SK-N-SH (cell line): ENCODE measurements around the gene DBNL.

Experiments used
- CHD2 ChIP-seq: fragments of 150-350 bp; IDR thresholded peaks from 2 replicates; pipeline ENCODE4 v1.6.1; 2018; ENCODE audit warnings: low read length; ENCODE audit not compliant: partially characterized antibody
- CTCF ChIP-seq: fragments of 200-600 bp; sonication (generic); IDR thresholded peaks from 2 replicates; pipeline ENCODE4 v1.6.1; 2017; ENCODE audit warnings: antibody characterized with exemption, mild to moderate bottlenecking, moderate library complexity
- EP300 ChIP-seq, 2 experiments: IDR thresholded peaks; 2 replicates each; pipeline versions ENCODE4 v1.4.0 to v1.6.1; 2012; ENCODE audit warnings: borderline replicate concordance in 1 of 2, low read depth in 1 of 2, low read length in 1 of 2
- EZH2phosphoT487 ChIP-seq: fragments of 200-600 bp; sonication (generic); IDR thresholded peaks from 2 replicates; pipeline ENCODE4 v1.6.1; 2017; ENCODE audit warnings: low read depth, mixed run types, mild to moderate bottlenecking, antibody characterized with exemption, moderate library complexity, borderline replicate concordance
- MXI1 ChIP-seq: IDR thresholded peaks from 2 replicates; pipeline ENCODE4 v1.6.1; 2012; ENCODE audit warnings: mild to moderate bottlenecking, low read depth, low read length, improper control_type of control experiment
- RAD21 ChIP-seq: IDR thresholded peaks from 2 replicates; pipeline ENCODE4 v1.6.1; 2012; ENCODE audit warnings: mild to moderate bottlenecking, low read length
- RFX5 ChIP-seq: IDR thresholded peaks from 2 replicates; pipeline ENCODE4 v1.6.1; 2012; ENCODE audit warnings: mild to moderate bottlenecking, improper control_type of control experiment, low read length
- SMC3 ChIP-seq: IDR thresholded peaks from 2 replicates; pipeline ENCODE4 v1.6.1; 2012; ENCODE audit warnings: low read depth, low read length, improper control_type of control experiment

DNA sequence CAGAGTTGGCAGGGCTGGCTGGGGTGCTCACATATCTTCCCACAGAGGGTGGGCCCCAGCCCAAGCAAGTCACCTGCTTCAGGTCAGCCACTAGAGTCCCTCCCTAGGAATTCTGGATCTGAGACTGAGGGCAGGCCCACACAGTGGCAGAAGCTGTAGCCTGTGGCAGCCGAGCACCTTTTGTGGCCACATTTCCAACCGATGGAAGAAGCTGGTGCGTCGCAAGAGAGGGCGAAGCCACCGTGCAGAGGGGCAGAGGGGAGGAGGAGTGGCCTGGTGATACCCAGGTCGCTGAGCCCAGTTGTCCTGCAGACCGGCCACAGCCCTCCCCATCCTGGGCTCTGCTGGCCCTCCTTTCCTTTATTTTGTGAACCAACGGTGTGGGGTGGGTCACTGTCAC is 32.6 kb downstream of the DBNL start:
- TF ChIP-seq RAD21: no peak
- TF ChIP-seq MXI1: no peak
- no peak for TF ChIP-seq SMC3
- TF ChIP-seq CTCF: no peak
- no peak for TF ChIP-seq EP300 (IDR thresholded peaks at IDR 0.05; ENCODE audit: borderline replicate concordance in 1 of 2, low read depth in 1 of 2, low read length in 1 of 2)
- no peak for TF ChIP-seq EZH2phosphoT487
- no peak for TF ChIP-seq CHD2
- no peak for TF ChIP-seq RFX5
